NCI-H128 (cell line): Measurements from ENCODE around the gene HPGD.

Source experiments
- DNase-seq: peaks from one replicate; lab custom pipeline; 2025; ENCODE audit not compliant: unreplicated experiment; lab: John Stamatoyannopoulos, UW

Gene HPGD

GRCh38 chr4:174479140-174479539 lies 43.1 kb downstream of the HPGD start:
- no peak for DNase-seq

GRCh38 chr4:174475528-174475927 lies 46.8 kb downstream of the HPGD start:
- no peak for DNase-seq

- DNase-seq: no peak
Observed at GRCh38 chr4:174474457-174475075, 47.7 kb downstream of the HPGD start.

GRCh38 chr4:174467107-174467506 lies 55.2 kb downstream of the HPGD start:
- no peak for DNase-seq

- DNase-seq: no peak
Observed at GRCh38 chr4:174464949-174465348, 57.3 kb downstream of the HPGD start.

GRCh38 chr4:174461466-174462106 lies 60.7 kb downstream of the HPGD start:
- DNase-seq: no peak

DNA sequence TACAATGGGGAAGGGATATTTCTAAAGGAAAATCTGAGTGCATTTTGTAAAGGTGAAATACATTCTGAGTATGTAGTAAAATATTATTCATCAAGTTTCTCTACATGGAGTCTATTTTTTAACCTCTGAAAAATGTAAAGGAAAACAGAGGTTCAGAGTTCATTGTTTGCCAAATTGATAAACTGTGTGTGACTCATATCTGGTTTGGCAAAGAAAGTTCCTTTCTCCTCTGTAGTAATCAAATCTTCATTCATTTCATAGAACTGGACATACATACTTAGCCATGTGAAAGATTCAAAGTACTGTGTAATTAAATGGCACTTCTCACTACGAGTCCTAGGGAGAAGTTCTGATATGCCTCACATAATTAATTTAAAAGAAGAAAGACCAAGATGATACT lies 61.6 kb downstream of the HPGD start:
- DNase-seq: no peak

DNA sequence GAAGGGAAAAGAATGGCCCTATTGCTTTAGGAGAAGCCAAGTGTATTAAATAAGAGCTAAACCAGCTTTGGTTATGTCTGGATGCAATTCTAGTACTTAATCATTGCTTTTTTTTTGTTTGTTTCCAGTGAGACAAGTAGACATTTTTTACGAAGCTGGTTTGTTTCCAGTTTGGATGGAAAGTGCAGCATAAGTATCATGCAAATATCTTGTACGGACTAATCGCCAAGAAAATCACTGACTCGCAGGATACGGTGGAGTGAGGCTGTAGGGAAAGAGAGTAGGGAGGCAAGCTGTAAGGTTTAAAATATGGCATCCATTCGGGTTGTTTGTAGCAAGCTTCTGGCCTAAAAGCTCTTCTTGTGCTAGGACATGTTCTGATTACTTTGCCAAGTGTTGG lies 64.8 kb downstream of the HPGD start:
- no peak for DNase-seq

GRCh38 chr4:174454815-174455473 lies 67.3 kb downstream of the HPGD start:
- DNase-seq: no peak

- no peak for DNase-seq
Observed at GRCh38 chr4:174451718-174452296, 70.5 kb downstream of the HPGD start.

DNA sequence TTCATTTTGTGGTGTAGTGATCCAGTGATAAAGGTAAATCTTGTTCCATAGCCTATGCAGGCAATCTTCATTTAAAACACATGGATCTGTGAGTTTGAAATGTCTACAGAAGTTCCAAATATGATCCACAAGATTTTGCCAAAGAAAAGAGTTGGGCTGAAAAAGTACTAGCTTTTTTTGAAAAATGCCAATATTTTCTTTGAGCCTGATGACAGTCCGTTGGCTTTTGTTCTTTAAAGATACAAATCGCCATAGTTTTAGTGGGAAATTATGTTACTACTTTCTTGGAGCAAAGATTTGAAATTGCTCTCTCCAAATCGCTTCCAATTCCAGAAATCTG lies 71.5 kb downstream of the HPGD start:
- no peak for DNase-seq

DNA sequence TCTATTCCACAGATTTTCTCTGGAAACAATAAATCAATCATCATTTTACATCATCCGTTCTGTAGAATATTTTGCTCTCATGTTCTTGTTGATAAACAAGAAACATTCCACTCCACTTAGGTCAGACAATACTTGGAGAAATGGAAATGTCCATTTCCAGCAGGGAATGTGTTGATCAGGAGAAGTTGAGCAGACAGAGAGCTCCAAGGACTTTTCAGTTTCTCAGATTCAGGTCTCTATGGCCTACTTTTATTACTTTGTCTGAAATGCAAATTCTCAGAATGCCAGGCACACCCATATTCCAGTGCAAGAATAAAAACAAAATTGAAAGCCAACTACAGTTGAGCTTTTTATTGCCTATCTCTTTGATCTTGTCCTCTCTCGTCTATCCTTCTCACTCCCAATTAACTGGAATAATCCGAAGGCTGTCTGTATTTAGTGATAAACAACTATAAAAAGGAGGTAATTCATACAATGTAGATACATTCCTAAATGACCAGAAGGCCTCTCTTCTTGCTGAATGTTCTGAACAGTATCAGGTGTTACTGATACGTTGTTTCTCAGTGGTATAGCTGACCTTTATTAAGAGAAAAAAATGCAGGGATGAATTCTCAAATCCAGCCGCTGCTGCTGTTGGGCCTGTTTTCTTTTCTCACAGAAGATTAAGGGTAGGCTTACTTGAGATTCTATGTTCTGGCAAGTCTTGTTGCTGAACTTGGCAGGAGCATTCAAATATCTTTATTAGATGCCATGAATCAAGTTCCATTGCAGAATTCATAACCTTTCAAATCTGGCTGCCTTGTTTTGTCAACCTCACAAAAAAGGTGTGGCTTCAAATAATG lies 72.1 kb downstream of the HPGD start:
- no peak for DNase-seq

DNA sequence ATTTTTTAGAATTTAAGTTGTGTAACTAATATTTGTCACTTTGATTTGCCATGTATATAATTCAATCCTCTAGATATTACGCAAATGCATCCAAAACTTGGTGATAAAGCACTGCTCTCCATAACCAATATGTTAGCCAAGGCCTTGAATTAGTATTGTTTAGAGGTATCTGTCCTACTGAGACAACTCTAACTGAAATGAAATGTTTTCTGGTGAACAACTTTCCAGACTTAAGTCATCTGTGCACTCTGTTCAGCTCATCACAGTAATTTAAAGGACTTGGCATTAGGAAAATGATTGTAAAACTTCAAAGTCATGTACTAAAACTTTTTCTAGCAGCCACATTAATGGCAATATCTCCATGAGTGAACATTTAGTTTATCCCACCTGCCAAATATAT lies 73.1 kb downstream of the HPGD start:
- DNase-seq: no peak

DNA sequence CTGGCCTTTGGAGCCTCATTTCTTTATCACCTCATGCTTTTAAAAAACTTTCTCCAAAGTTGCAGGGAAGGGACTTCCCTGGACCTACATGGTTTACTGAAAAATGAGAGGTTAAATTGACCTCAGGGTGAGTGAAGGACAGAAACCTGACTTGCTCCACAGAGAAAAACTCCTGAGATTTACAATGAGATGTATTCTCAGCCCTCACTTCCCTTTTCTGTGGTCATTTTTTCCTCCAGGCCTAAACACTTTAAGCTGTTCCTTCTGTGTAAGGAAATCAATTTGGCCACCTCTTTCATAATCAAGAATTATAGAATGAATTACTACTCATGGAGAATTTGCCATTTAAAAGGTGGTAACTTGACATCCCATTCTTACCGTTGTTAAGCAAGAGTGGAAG lies 77.9 kb downstream of the HPGD start:
- no peak for DNase-seq
